WTC11 (cell line): ENCODE measurements around the gene TKT. TPM values are rescaled to one million over a fixed set of nuclear protein-coding genes. Genes with fewer than 3 reads are reported as not detected.

Experiments used
- ATAC-seq: fragments of 200-7000 bp; cut with Tn5 transposase; 2 replicates; pipeline ENCODE4 v1.10.0; 2021; ENCODE audit warnings: mild to moderate bottlenecking, moderate library complexity
- CTCF ChIA-PET: fragments of 300-600 bp; sonication (Branson Sonifier 250); formaldehyde crosslinking; loops from one replicate; lab custom pipeline; 2021; ENCODE audit warnings: antibody characterized with exemption; lab: Charles Lee
- POLR2A ChIA-PET: fragments of 350-600 bp; sonication (Branson Sonifier 250); formaldehyde crosslinking; loops from one replicate; lab custom pipeline; 2021; ENCODE audit warnings: antibody characterized with exemption; lab: Charles Lee
- DNase-seq: peaks from one replicate; pipeline ENCODE4 v3.0.0; 2021; ENCODE audit warnings: low spot score
- H3K27ac Mint-ChIP-seq: 2 replicates; pipeline ENCODE4 v1.8.0; 2021; ENCODE audit warnings: mixed read lengths
- H3K27me3 Mint-ChIP-seq: 2 replicates; pipeline ENCODE4 v1.8.0; 2021; ENCODE audit warnings: low read depth, mild to moderate bottlenecking, moderate library complexity, mixed read lengths
- H3K36me3 Mint-ChIP-seq: 2 replicates; pipeline ENCODE4 v1.8.0; 2021; ENCODE audit warnings: mixed read lengths
- H3K4me1 Mint-ChIP-seq: 2 replicates; pipeline ENCODE4 v1.8.0; 2022; ENCODE audit warnings: mixed read lengths
- H3K4me3 Mint-ChIP-seq: 2 replicates; pipeline ENCODE4 v1.8.0; 2021; ENCODE audit warnings: mild to moderate bottlenecking, moderate library complexity, mixed read lengths
- H3K9me3 Mint-ChIP-seq: 2 replicates; pipeline ENCODE4 v1.8.0; 2021; ENCODE audit warnings: mixed read lengths
- AFF4 ChIP-seq: sonication (generic); formaldehyde crosslinking; IDR thresholded peaks from 2 replicates; pipeline ENCODE4 v1.8.1; 2023; ENCODE audit warnings: mild to moderate bottlenecking, missing genetic modification reagents, borderline replicate concordance
- E2F5 ChIP-seq: sonication (generic); formaldehyde crosslinking; IDR thresholded peaks from 2 replicates; pipeline ENCODE4 v1.8.1; 2022; ENCODE audit warnings: mild to moderate bottlenecking, moderate library complexity, missing genetic modification reagents
- IRF2 ChIP-seq: sonication (generic); formaldehyde crosslinking; IDR thresholded peaks from 2 replicates; pipeline ENCODE4 v1.8.0; 2022; ENCODE audit warnings: low read depth, missing genetic modification reagents, borderline replicate concordance
- JUN ChIP-seq: sonication (generic); formaldehyde crosslinking; IDR thresholded peaks from 2 replicates; pipeline ENCODE4 v1.8.0; 2023; ENCODE audit warnings: mild to moderate bottlenecking, missing genetic modification reagents
- NR2C2 ChIP-seq: sonication (generic); formaldehyde crosslinking; IDR thresholded peaks from 2 replicates; pipeline ENCODE4 v1.8.0; 2022; ENCODE audit warnings: mild to moderate bottlenecking, missing genetic modification reagents
- PREB ChIP-seq: sonication (generic); formaldehyde crosslinking; IDR thresholded peaks from 2 replicates; pipeline ENCODE4 v1.8.1; 2022; ENCODE audit warnings: mild to moderate bottlenecking, missing genetic modification reagents, moderate library complexity, borderline replicate concordance
- PRRX2 ChIP-seq: fragments of 250-450 bp; sonication (Bioruptor Pico); IDR thresholded peaks from 2 replicates; pipeline ENCODE4 v1.8.0; 2021; ENCODE audit warnings: mild to moderate bottlenecking
- RELA ChIP-seq: sonication (generic); formaldehyde crosslinking; IDR thresholded peaks from 2 replicates; pipeline ENCODE4 v1.8.1; 2022; ENCODE audit warnings: missing genetic modification reagents, mild to moderate bottlenecking, borderline replicate concordance
- SMAD3 ChIP-seq: sonication (generic); formaldehyde crosslinking; IDR thresholded peaks from 2 replicates; pipeline ENCODE4 v1.8.0; 2022; ENCODE audit warnings: missing genetic modification reagents, mild to moderate bottlenecking, borderline replicate concordance
- ZNF232 ChIP-seq: sonication (generic); formaldehyde crosslinking; IDR thresholded peaks from 2 replicates; pipeline ENCODE4 v1.8.0; 2022; ENCODE audit warnings: mild to moderate bottlenecking, missing genetic modification reagents
- ZNF396 ChIP-seq: fragments of 250-450 bp; sonication (Bioruptor Pico); IDR thresholded peaks from 2 replicates; pipeline ENCODE4 v1.8.0; 2021; ENCODE audit warnings: mild to moderate bottlenecking, moderate library complexity, borderline replicate concordance
- ZNF416 ChIP-seq: fragments of 250-450 bp; sonication (Bioruptor Pico); IDR thresholded peaks from 2 replicates; pipeline ENCODE4 v1.9.0; 2021; ENCODE audit warnings: mild to moderate bottlenecking, inconsistent platforms
- ZNF512 ChIP-seq: sonication (generic); formaldehyde crosslinking; IDR thresholded peaks from 2 replicates; pipeline ENCODE4 v1.8.1; 2022; ENCODE audit warnings: missing genetic modification reagents, borderline replicate concordance
- ZSCAN18 ChIP-seq: fragments of 250-450 bp; sonication (Bioruptor Pico); IDR thresholded peaks from 2 replicates; pipeline ENCODE4 v2.1.2; 2022; ENCODE audit warnings: mild to moderate bottlenecking, moderate library complexity
- total RNA-seq: library from RNA; stranded (reverse); gene quantifications from 3 replicates; pipeline ENCODE4 v1.2.3, GENCODE V29; 2021
- TF ChIP-seq, protein P1 (sequence below): fragments of 250-450 bp; sonication (Bioruptor Pico); IDR thresholded peaks from 2 replicates; pipeline ENCODE4 v1.9.0; 2021; ENCODE audit warnings: moderate library complexity, mild to moderate bottlenecking, inconsistent platforms, borderline replicate concordance
- TF ChIP-seq, protein P2 (sequence below): sonication (generic); formaldehyde crosslinking; IDR thresholded peaks from 2 replicates; pipeline ENCODE4 v1.8.1; 2023; ENCODE audit warnings: mild to moderate bottlenecking, missing genetic modification reagents, moderate library complexity
- TF ChIP-seq, protein P3 (sequence below): sonication (generic); formaldehyde crosslinking; IDR thresholded peaks from 2 replicates; pipeline ENCODE4 v1.8.0; 2023; ENCODE audit warnings: mild to moderate bottlenecking, missing genetic modification reagents

TKT gene
- total RNA-seq, 1 experiment from 2014 or later: 1,040 TPM

DNA sequence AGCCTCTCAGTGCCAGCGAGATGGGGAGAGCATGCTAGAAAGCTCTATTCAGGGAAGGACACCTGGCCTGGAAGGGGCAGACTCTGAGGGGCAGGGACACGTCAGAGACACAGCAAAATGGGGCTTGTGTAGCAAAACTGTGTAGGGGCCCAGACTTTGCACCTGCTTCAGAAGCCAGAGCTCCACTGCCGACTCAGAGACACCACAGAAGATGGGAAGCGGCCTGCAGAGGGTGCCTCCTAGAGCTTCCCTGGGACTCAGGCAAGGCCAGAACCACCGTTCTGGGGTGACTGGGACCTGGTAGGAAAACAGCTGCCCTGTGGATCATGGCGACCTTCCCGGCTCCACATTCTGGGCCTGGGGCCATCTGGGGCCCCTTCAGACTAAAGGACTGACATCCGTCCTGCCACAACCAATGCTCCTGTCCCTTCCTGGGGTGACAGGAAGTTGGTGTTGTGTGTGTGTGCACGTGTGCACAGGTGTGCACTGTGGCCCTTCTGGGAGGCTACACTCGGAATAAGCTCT is 17.4 kb upstream of the TKT start:
- POLR2A ChIA-PET: interaction anchor here (1.2 kb wide), 1 partner anchor 19 kb away, joined by 3 read pairs; no protein-coding TSS in a partner anchor
- ATAC-seq (peak; percentile 4; the same call in 1 of the 2 replicates), DNase-seq (no peak)
- Mint-ChIP-seq H3K4me3 (no peak overlapping the region), H3K27me3 (no peaks in the 10 kb centered on the region; the same call in 1 of the 2 replicates), H3K36me3 (no peaks in the 10 kb centered on the region), H3K27ac (peak overlapping the region; percentile 33; the same call in 1 of the 2 replicates), H3K9me3 (no peaks in the 10 kb centered on the region), H3K4me1 (peaks cover 26% of the 10 kb centered on the region)
- CTCF ChIA-PET: interaction anchor here (0.6 to 1.1 kb wide), 2 partner anchors 77 to 104 kb away, joined by 3 read pairs; no protein-coding TSS in a partner anchor
- TF ChIP-seq ZNF416 (CRISPR knock-in tag): no peak
- TF ChIP-seq RELA (CRISPR knock-in tag): no peak
- no peak for TF ChIP-seq ZNF232 (CRISPR knock-in tag)
- no peak for TF ChIP-seq SMAD3 (CRISPR knock-in tag)
- TF ChIP-seq IRF2 (CRISPR knock-in tag): no peak
- no peak for TF ChIP-seq NR2C2 (CRISPR knock-in tag)
- no peak for TF ChIP-seq AFF4 (CRISPR knock-in tag)
- TF ChIP-seq, protein P1, sequence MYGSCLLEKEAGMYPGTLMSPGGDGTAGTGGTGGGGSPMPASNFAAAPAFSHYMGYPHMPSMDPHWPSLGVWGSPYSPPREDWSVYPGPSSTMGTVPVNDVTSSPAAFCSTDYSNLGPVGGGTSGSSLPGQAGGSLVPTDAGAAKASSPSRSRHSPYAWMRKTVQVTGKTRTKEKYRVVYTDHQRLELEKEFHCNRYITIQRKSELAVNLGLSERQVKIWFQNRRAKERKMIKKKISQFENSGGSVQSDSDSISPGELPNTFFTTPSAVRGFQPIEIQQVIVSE (CRISPR knock-in tag): no peak
- TF ChIP-seq PREB (CRISPR knock-in tag): no peak
- TF ChIP-seq ZNF396 (CRISPR knock-in tag): no peak
- no peak for TF ChIP-seq E2F5 (CRISPR knock-in tag)

- DNase-seq (peak; percentile 60), ATAC-seq (peak; percentile 90)
- H3K9me3 Mint-ChIP-seq: no peaks in the 10 kb centered on the region
- ChIA-PET CTCF (interaction anchor here (1.1 to 1.9 kb wide), 3 partner anchors 11 to 74 kb away, joined by 3 to 10 read pairs (median 4); no protein-coding TSS in a partner anchor), POLR2A (interaction anchor here (0.5 to 1.0 kb wide), 3 partner anchors 8 to 15 kb away, joined by 3 to 7 read pairs (median 4); partner anchors contain the start of gene TKT)
- peaks cover 29% of the 10 kb centered on the region for H3K4me1 Mint-ChIP-seq
- H3K27ac Mint-ChIP-seq: peak overlapping the region; percentile 98
- H3K4me3 Mint-ChIP-seq: no peak overlapping the region
- no peaks in the 10 kb centered on the region for H3K36me3 Mint-ChIP-seq
- H3K27me3 Mint-ChIP-seq: no peaks in the 10 kb centered on the region; the same call in 1 of the 2 replicates
- no peak for TF ChIP-seq JUN (CRISPR knock-in tag)
- TF ChIP-seq, protein P2, sequence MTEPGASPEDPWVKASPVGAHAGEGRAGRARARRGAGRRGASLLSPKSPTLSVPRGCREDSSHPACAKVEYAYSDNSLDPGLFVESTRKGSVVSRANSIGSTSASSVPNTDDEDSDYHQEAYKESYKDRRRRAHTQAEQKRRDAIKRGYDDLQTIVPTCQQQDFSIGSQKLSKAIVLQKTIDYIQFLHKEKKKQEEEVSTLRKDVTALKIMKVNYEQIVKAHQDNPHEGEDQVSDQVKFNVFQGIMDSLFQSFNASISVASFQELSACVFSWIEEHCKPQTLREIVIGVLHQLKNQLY (CRISPR knock-in tag): no peak
- TF ChIP-seq NR2C2 (CRISPR knock-in tag): no peak
- no peak for TF ChIP-seq ZSCAN18
- TF ChIP-seq ZNF512 (CRISPR knock-in tag): no peak
- TF ChIP-seq, protein P3, sequence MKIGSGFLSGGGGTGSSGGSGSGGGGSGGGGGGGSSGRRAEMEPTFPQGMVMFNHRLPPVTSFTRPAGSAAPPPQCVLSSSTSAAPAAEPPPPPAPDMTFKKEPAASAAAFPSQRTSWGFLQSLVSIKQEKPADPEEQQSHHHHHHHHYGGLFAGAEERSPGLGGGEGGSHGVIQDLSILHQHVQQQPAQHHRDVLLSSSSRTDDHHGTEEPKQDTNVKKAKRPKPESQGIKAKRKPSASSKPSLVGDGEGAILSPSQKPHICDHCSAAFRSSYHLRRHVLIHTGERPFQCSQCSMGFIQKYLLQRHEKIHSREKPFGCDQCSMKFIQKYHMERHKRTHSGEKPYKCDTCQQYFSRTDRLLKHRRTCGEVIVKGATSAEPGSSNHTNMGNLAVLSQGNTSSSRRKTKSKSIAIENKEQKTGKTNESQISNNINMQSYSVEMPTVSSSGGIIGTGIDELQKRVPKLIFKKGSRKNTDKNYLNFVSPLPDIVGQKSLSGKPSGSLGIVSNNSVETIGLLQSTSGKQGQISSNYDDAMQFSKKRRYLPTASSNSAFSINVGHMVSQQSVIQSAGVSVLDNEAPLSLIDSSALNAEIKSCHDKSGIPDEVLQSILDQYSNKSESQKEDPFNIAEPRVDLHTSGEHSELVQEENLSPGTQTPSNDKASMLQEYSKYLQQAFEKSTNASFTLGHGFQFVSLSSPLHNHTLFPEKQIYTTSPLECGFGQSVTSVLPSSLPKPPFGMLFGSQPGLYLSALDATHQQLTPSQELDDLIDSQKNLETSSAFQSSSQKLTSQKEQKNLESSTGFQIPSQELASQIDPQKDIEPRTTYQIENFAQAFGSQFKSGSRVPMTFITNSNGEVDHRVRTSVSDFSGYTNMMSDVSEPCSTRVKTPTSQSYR: no peak
- TF ChIP-seq PRRX2 (CRISPR knock-in tag): no peak
These were observed 14.4 kb upstream of the TKT start for GRCh38 chr3:53269888-53270880.
